GM12865 (cell line): ENCODE data around the gene OXNAD1.

Experiments
- DNase-seq: peaks from one replicate; pipeline ENCODE4 v3.0.0; 2010; ENCODE audit warnings: low read depth
- H3K4me3 ChIP-seq: 2 replicates; pipeline ENCODE4 v1.5.1; 2011; ENCODE audit warnings: mild to moderate bottlenecking, low read depth, low read length, control low read depth
- TF ChIP-seq, protein P1 (sequence below): IDR thresholded peaks from 2 replicates; pipeline ENCODE4 v1.5.1; 2011; ENCODE audit warnings: low read length, control low read depth, low read depth, inconsistent platforms; ENCODE audit not compliant: insufficient read depth; ENCODE audit errors: missing control alignments

Gene OXNAD1, protein sequence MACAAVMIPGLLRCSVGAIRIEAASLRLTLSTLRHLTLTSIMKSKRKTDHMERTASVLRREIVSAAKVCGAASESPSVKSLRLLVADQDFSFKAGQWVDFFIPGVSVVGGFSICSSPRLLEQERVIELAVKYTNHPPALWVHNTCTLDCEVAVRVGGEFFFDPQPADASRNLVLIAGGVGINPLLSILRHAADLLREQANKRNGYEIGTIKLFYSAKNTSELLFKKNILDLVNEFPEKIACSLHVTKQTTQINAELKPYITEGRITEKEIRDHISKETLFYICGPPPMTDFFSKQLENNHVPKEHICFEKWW

DNA sequence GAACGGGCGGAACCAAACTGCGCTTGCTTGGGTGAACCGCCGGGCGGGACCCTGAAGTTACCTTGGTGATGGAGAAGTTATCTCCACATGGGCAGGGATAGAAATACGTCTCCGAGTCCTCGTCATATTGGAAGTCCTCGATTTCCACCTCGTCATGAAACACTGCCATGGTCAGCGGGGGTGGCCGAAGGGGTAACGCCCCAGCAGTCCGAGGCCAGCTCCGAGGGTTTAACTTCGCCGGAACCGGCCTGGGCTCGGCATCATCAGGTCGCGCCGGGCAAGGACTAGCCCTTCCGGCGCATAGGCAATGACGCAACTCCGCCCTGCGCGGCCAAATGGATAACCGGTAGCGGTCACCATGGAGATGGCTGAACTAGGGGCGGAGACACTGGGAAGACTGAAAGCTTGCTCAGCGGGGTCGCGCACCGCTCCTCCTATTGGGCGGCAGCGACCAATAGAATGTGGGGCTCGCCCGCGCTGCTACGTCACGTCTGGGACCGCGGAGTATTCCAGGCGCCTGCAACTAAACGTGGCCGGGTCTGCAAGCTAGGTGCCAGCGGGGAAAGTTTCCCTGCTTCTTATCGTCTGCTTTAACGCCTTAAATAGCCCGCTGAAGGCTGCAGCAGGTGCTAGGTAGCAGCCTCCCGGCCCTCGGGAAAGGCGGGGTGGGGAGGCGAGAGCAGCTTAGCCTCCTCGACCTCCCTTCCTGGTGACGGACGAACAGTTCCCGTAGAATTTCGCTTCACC is at the start of gene OXNAD1, which contains the start of gene DPH3:
OXNAD1 (plus strand) TSS at position 505 of the 747 bp plus-strand sequence. CDS start 5,741 bp downstream, outside the sequence.
DPH3 (minus strand) TSS at position 236 of the 747 bp plus-strand sequence; CDS start at position 169, 67 bp downstream.
- peak; percentile 99 for DNase-seq
- TF ChIP-seq, protein P1, sequence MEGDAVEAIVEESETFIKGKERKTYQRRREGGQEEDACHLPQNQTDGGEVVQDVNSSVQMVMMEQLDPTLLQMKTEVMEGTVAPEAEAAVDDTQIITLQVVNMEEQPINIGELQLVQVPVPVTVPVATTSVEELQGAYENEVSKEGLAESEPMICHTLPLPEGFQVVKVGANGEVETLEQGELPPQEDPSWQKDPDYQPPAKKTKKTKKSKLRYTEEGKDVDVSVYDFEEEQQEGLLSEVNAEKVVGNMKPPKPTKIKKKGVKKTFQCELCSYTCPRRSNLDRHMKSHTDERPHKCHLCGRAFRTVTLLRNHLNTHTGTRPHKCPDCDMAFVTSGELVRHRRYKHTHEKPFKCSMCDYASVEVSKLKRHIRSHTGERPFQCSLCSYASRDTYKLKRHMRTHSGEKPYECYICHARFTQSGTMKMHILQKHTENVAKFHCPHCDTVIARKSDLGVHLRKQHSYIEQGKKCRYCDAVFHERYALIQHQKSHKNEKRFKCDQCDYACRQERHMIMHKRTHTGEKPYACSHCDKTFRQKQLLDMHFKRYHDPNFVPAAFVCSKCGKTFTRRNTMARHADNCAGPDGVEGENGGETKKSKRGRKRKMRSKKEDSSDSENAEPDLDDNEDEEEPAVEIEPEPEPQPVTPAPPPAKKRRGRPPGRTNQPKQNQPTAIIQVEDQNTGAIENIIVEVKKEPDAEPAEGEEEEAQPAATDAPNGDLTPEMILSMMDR, result no peak
- H3K4me3 ChIP-seq, result peak within 1 kb of the TSS; percentile 95

DNA sequence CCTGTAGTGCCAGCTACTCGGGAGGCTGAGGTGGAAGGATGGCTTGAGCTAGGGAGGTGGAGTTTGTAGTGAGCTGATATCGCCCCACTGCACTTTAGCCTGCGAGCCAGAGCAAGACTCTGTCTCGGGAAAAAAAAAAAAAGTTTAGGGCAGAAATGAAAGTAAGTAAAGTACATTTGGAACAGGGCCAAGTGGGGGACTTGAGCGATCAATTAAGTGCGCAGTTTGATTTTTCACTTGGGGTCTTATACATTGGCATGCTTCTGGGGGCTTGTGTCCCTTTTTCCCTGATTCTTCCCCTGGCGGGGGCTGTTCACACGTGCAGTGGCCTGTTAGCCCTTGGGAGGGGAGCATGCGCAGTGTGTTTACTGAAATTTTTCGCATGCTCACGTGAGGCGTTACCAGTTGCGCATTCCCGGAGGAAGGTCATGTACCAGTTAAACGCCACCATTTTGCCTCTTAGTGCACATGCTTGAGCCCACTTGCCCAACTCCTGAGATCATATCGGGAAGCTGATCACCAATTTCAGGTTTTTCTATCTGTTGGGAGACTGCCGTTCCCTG is 48.6 kb upstream of the OXNAD1 start:
- DNase-seq, result no peak
- TF ChIP-seq, protein P1, result no peak
- no peak overlapping the region for H3K4me3 ChIP-seq

DNA sequence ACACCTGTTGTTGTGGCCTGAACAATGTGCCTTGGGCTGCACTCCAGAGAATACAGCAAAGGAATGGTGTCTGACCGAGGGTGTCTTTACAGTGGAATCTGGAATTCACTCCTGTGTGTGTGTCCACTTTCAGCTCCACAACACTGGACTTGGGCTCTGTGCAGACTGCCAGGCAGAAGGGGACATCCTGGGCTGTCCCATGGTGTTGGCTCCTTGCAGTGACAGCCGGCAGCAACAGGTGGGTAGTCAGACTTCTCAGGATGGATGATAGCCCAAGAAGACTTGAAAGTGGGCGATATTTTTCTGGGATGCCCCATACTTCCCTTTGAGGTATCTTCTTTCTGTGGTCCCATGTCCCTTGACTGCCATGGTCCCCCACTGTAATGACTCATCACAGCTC is 45.2 kb upstream of the OXNAD1 start:
- no peak for DNase-seq
- TF ChIP-seq, protein P1, result no peak
- no peak overlapping the region for H3K4me3 ChIP-seq

DNA sequence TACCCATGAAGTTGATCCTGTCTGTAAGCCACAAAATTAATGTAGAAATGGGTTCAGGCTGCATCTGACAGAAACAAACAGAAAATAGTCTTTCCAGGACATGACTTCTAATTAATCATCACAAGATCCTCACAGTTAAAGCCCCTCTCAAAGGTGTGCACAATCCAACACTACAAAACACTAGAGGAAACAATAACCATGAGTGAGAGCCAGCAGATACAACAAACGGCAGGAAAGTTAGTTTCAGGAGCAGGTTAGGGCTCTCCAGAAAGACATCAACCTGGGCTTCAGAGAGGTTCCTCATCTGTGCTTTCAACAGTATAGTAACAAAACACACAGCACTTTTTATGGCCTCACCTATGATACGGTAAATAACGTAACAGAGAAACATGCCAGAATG is 43.0 kb upstream of the OXNAD1 start:
- TF ChIP-seq, protein P1, result no peak
- no peak overlapping the region for H3K4me3 ChIP-seq

DNA sequence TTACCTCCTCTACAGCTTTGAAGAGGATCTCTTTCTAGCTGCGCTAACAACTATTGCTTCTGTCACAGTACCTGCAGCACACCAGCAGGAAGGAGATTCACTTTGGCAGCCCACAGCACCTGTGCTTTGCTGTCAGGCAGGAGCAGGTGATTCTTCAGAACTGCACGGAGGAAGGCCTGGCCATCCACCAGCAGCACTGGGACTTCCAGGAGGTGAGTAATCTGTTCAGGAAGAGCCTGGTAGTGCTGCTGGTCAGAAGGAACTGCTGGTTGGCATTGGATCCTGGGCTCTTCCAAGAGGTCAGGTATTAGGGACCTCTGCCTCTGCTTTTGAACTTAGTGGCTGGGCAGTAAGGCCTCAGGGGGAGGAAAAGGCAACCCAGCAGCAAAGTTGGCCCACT is 42.5 kb upstream of the OXNAD1 start:
- H3K4me3 ChIP-seq, result no peak overlapping the region
- TF ChIP-seq, protein P1, result no peak
- no peak for DNase-seq

More for the DNA sequence above, 43.0 kb upstream of the OXNAD1 start:
- no peak for DNase-seq

DNA sequence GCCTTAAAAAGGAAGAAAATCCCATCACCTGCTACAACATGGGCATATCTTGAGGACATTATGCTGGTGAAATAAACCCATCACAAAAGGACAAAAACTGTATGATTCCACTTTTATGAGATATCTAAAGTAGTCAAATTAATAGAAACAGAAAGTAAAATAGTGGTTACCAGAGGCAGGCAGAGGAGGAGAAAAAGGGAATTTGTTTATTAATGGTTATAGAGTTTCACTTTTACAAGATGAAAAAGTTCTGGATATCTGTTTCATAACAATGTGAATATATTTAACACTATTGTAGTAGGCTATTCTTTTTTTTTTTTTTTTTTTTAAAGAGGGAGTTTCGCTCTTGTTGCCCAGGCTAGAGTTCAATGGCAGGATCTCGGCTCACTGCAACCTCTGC is 40.7 kb upstream of the OXNAD1 start:
- H3K4me3 ChIP-seq, result no peak overlapping the region
- TF ChIP-seq, protein P1, result no peak
- no peak for DNase-seq
